ENCODE measurements around the gene PSAP.

DNA sequence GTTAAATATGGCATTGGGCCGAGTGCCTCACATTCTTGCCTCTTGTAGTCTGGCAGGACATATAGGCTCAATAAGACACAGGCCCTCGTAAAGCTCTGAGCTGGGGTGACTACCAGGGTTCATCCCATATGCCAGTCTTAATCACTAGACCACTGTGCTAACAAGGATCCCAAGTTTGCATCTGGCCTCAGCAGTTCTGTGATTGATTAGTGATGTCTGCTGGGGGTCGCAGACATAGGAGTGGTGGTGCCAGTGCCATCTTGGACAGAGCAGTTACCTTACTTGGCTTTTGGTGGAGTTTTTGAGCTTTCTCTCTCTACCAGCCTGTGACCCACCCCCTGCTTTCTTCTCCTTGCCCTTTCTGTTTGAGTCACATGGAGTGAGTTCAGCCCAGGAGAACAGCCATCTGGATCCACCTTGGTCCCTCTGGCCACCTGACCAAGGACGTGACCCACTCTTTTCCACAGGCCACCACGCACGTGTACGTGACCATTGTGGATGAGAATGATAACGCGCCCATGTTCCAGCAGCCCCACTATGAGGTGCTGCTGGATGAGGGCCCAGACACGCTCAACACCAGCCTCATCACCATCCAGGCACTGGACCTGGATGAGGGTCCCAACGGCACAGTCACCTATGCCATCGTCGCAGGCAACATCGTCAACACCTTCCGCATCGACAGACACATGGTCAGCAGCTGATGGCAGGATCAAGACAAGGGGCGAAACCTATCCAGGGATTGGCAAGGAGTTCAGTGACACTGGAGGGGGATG lies 73.7 kb downstream of the PSAP start:
- TF ChIP-seq CTCF (IDR thresholded peaks at IDR 0.05) (no peak), POLR2A (IDR thresholded peaks at IDR 0.05) (no peak)
